ENCODE measurements around the gene TRPV2. TPM values are rescaled to one million over a fixed set of nuclear protein-coding genes. Genes with fewer than 3 reads are reported as not detected.

Gene TRPV2, protein sequence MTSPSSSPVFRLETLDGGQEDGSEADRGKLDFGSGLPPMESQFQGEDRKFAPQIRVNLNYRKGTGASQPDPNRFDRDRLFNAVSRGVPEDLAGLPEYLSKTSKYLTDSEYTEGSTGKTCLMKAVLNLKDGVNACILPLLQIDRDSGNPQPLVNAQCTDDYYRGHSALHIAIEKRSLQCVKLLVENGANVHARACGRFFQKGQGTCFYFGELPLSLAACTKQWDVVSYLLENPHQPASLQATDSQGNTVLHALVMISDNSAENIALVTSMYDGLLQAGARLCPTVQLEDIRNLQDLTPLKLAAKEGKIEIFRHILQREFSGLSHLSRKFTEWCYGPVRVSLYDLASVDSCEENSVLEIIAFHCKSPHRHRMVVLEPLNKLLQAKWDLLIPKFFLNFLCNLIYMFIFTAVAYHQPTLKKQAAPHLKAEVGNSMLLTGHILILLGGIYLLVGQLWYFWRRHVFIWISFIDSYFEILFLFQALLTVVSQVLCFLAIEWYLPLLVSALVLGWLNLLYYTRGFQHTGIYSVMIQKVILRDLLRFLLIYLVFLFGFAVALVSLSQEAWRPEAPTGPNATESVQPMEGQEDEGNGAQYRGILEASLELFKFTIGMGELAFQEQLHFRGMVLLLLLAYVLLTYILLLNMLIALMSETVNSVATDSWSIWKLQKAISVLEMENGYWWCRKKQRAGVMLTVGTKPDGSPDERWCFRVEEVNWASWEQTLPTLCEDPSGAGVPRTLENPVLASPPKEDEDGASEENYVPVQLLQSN
- 32.7 and 47.3 TPM in 2 replicates for total RNA-seq

DNA sequence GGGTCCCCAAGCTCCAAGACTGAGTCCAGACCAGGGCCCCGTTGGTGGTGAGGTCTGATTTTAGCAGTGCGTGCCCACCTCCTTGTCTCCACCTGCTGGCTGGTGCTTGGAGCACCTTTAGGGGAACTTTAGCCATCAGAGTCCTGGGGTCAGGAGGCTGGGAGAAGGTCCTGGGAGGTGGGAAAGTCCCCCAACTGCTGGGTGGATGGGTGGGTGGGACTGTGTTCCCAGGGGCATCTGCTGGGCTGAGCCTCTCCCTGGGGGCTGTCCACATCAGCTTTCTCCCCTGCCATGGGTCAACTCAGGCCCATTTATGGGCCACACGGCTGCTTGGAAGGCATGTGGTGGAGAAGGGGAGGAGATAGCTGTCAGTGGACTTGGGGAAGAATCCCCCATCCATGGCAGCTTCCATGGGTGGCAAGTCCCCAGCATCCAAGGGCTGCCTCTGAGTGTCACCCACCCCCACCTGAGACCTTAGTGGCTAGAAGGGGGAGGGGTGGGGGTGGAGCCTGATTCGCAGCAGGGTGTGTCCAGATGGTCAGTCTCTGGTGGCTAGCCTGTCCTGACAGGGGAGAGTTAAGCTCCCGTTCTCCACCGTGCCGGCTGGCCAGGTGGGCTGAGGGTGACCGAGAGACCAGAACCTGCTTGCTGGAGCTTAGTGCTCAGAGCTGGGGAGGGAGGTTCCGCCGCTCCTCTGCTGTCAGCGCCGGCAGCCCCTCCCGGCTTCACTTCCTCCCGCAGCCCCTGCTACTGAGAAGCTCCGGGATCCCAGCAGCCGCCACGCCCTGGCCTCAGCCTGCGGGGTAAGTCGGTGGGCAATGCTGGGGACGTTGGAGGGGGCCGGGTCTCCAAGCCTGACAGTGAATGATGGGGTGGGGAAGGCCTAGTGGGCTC is at the start of gene TRPV2:
Gene TRPV2, plus strand, starts transcription at position 541 of the 894 bp plus-strand sequence. CDS start 2,098 bp downstream, outside the sequence.

DNA sequence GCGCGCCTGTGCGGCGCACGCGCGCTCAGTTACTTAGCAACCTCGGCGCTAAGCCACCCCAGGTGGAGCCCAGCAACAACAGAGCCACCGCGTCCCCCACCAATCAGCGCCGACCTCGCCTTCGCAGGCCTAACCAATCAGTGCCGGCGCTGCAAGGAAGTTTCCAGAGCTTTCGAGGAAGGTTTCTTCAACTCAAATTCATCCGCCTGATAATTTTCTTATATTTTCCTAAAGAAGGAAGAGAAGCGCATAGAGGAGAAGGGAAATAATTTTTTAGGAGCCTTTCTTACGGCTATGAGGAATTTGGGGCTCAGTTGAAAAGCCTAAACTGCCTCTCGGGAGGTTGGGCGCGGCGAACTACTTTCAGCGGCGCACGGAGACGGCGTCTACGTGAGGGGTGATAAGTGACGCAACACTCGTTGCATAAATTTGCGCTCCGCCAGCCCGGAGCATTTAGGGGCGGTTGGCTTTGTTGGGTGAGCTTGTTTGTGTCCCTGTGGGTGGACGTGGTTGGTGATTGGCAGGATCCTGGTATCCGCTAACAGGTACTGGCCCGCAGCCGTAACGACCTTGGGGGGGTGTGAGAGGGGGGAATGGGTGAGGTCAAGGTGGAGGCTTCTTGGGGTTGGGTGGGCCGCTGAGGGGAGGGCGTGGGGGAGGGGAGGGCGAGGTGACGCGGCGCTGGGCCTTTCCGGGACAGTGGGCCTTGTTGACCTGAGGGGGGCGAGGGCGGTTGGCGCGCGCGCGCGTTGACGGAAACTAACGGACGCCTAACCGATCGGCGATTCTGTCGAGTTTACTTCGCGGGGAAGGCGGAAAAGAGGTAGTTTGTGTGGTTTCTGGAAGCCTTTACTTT is 34.5 kb upstream of the TRPV2 start, which contains the start of gene UBB:
Gene UBB, plus strand, starts transcription at position 452 of the 856 bp plus-strand sequence. CDS start 817 bp downstream, outside the sequence.

Other genes starting within 250 kb of the TRPV2 start
- 37.3 and 39.7 TPM in 2 replicates for gene NCOR1, start 200.0 kb upstream of the TRPV2 start, total RNA-seq
- gene PIGL, start 198.4 kb upstream of the TRPV2 start, total RNA-seq, result 18.8 and 29.1 TPM in 2 replicates
- gene CENPV, start 62.1 kb upstream of the TRPV2 start, total RNA-seq, result 9.4 and 13.2 TPM in 2 replicates
- 828 and 1,079 TPM in 2 replicates for gene UBB, start 34.5 kb upstream of the TRPV2 start, total RNA-seq
- 2.2 and 2.4 TPM in 2 replicates for gene LRRC75A, start 76.6 kb downstream of the TRPV2 start, total RNA-seq
- gene ZNF287, start 153.6 kb downstream of the TRPV2 start, total RNA-seq, result 2.5 and 8.7 TPM in 2 replicates
- 6.1 and 12.0 TPM in 2 replicates for gene ZNF624, start 238.3 kb downstream of the TRPV2 start, total RNA-seq